HFFc6 (cell line): ENCODE data around the gene FBXL17. TPM values are rescaled to one million over a fixed set of nuclear protein-coding genes. Genes with fewer than 3 reads are reported as not detected.

Experiments used
- DNase-seq: peaks from one replicate; pipeline ENCODE4 v3.0.0-alpha.2; 2018
- H3K27ac Mint-ChIP-seq: 2 replicates; pipeline ENCODE4 v1.8.0; 2020; ENCODE audit warnings: mild to moderate bottlenecking, mixed read lengths
- H3K27me3 Mint-ChIP-seq: 2 replicates; pipeline ENCODE4 v1.8.0; 2021; ENCODE audit warnings: mild to moderate bottlenecking, moderate library complexity, mixed read lengths; ENCODE audit not compliant: insufficient read depth
- H3K36me3 Mint-ChIP-seq: 2 replicates; pipeline ENCODE4 v1.8.0; 2021; ENCODE audit warnings: low read depth, mixed read lengths
- H3K4me1 Mint-ChIP-seq: 2 replicates; pipeline ENCODE4 v1.8.0; 2020; ENCODE audit warnings: low read depth, mixed read lengths
- H3K4me3 Mint-ChIP-seq: 2 replicates; pipeline ENCODE4 v1.8.0; 2020; ENCODE audit warnings: mild to moderate bottlenecking, moderate library complexity, mixed read lengths
- H3K9me3 Mint-ChIP-seq: 2 replicates; pipeline ENCODE4 v1.8.0; 2020; ENCODE audit warnings: mild to moderate bottlenecking, mixed read lengths
- CTCF ChIP-seq: fragments of 200-600 bp; sonication (generic); IDR thresholded peaks from 2 replicates; pipeline ENCODE4 v1.5.0; 2021; ENCODE audit warnings: antibody characterized with exemption, mild to moderate bottlenecking
- total RNA-seq, 6 experiments: library from RNA; stranded (reverse); fragmentation: NEBNext Ultra II Directional; extraction: Animal tissue kit (Norgen Biotek cat#: 25700); gene quantifications; 2 replicates in 1 of 6; 3 replicates in 5 of 6; pipeline ENCODE4 v1.2.3, GENCODE V29; 2021

Gene FBXL17
- total RNA-seq, 6 experiments from 2014 or later = 8.2 to 13.1 (median 10.8) TPM

GRCh38 chr5:107900721-107901120 lies 481.2 kb downstream of the FBXL17 start:
- H3K27ac Mint-ChIP-seq = no peak overlapping the region
- no peaks in the 10 kb centered on the region for H3K4me1 Mint-ChIP-seq
- H3K36me3 Mint-ChIP-seq = peaks cover 4% of the 10 kb centered on the region; the same call in 1 of the 2 replicates
- DNase-seq = no peak
- H3K4me3 Mint-ChIP-seq = no peak overlapping the region
- peaks cover 14% of the 10 kb centered on the region; the same call in 1 of the 2 replicates for H3K9me3 Mint-ChIP-seq
- TF ChIP-seq CTCF = no peak
- H3K27me3 Mint-ChIP-seq = no peaks in the 10 kb centered on the region

GRCh38 chr5:107894361-107894760 lies 487.5 kb downstream of the FBXL17 start:
- Mint-ChIP-seq H3K9me3 (peaks cover 14% of the 10 kb centered on the region; the same call in 1 of the 2 replicates), H3K27me3 (no peaks in the 10 kb centered on the region), H3K4me3 (no peak overlapping the region), H3K4me1 (no peaks in the 10 kb centered on the region), H3K36me3 (peaks cover 4% of the 10 kb centered on the region; the same call in 1 of the 2 replicates), H3K27ac (no peak overlapping the region)
- no peak for DNase-seq
- no peak for TF ChIP-seq CTCF

GRCh38 chr5:107893642-107894041 lies 488.3 kb downstream of the FBXL17 start:
- peaks cover 9% of the 10 kb centered on the region; the same call in 1 of the 2 replicates for H3K9me3 Mint-ChIP-seq
- H3K36me3 Mint-ChIP-seq = peaks cover 4% of the 10 kb centered on the region; the same call in 1 of the 2 replicates
- H3K27ac Mint-ChIP-seq = no peak overlapping the region
- H3K4me3 Mint-ChIP-seq = no peak overlapping the region
- H3K4me1 Mint-ChIP-seq = no peaks in the 10 kb centered on the region
- no peak for TF ChIP-seq CTCF
- no peak for DNase-seq
- no peaks in the 10 kb centered on the region for H3K27me3 Mint-ChIP-seq

- Mint-ChIP-seq H3K4me1 (no peaks in the 10 kb centered on the region), H3K9me3 (no peaks in the 10 kb centered on the region; the same call in 1 of the 2 replicates), H3K4me3 (no peak overlapping the region), H3K36me3 (no peaks in the 10 kb centered on the region), H3K27ac (no peak overlapping the region), H3K27me3 (no peaks in the 10 kb centered on the region)
- no peak for TF ChIP-seq CTCF
- no peak for DNase-seq
Measured at GRCh38 chr5:107889387-107889786, 492.5 kb downstream of the FBXL17 start.

GRCh38 chr5:107888541-107888940 lies 493.4 kb downstream of the FBXL17 start:
- H3K27me3 Mint-ChIP-seq = no peaks in the 10 kb centered on the region
- DNase-seq = no peak
- H3K36me3 Mint-ChIP-seq = no peaks in the 10 kb centered on the region
- no peak overlapping the region for H3K4me3 Mint-ChIP-seq
- no peaks in the 10 kb centered on the region; the same call in 1 of the 2 replicates for H3K9me3 Mint-ChIP-seq
- no peak overlapping the region for H3K27ac Mint-ChIP-seq
- H3K4me1 Mint-ChIP-seq = no peaks in the 10 kb centered on the region
- TF ChIP-seq CTCF = no peak
